Body of pancreas (tissue), 4 donors: ENCODE measurements around the gene ABCA1.

ENCODE experiments used
- CTCF ChIP-seq, 7 experiments: fragments of 450-650 bp in 4 of 7; fragments of 200-600 bp in 3 of 7; sonication (generic) in 3 of 7; IDR thresholded peaks; one replicate each; pipeline ENCODE4 v1.5.1; 2016 to 2019; ENCODE audit warnings: antibody characterized with exemption in 7 of 7
- POLR2A ChIP-seq, 3 donors: fragments of 450-650 bp; IDR thresholded peaks; one replicate each; pipeline ENCODE4 v1.6.1; 2016; ENCODE audit warnings: antibody characterized with exemption in 3 of 3, mild to moderate bottlenecking in 2 of 3

- TF ChIP-seq CTCF (IDR thresholded peaks at IDR 0.05) (no peak), POLR2A (IDR thresholded peaks at IDR 0.05) (no peak)
Measured at GRCh38 chr9:104772714-104773510, 155.0 kb downstream of the ABCA1 start.
